K562 (cell line): ENCODE data around the gene ARF1. TPM values are rescaled to one million over a fixed set of nuclear protein-coding genes. Genes with fewer than 3 reads are reported as not detected.
A peak's percentile ranks its signal among the peaks of the same experiment; 100 is the strongest.

Source experiments
- ARID1B ChIP-seq: fragments of 450-650 bp; IDR thresholded peaks from 2 replicates; pipeline ENCODE4 v1.6.1; 2016; ENCODE audit warnings: antibody characterized with exemption, mild to moderate bottlenecking, inconsistent platforms
- E2F6 ChIP-seq, 2 experiments: IDR thresholded peaks; 2 replicates each; pipeline ENCODE4 v1.6.1; 2011; ENCODE audit warnings: borderline replicate concordance in 1 of 2, control low read depth in 1 of 2, low read depth in 1 of 2, low read length in 1 of 2, mild to moderate bottlenecking in 1 of 2, mixed read lengths in 1 of 2, moderate library complexity in 1 of 2; ENCODE audit not compliant: insufficient read depth in 1 of 2, insufficient read length in 1 of 2, poor library complexity in 1 of 2, severe bottlenecking in 1 of 2; ENCODE audit errors: extremely low read depth in 1 of 2
- ILK ChIP-seq: fragments of 450-650 bp; IDR thresholded peaks from 2 replicates; pipeline ENCODE4 v1.6.1; 2016; ENCODE audit warnings: missing genetic modification characterization, low read depth, mild to moderate bottlenecking, missing compliant biosample characterization, moderate library complexity, borderline replicate concordance
- ZNF436 ChIP-seq: fragments of 250-450, 450-650 bp; sonication (Bioruptor Pico); formaldehyde crosslinking; IDR thresholded peaks from 2 replicates; pipeline ENCODE4 v1.7.0; 2020; ENCODE audit warnings: mild to moderate bottlenecking
- ZNF655 ChIP-seq: fragments of 250-450 bp; sonication (Bioruptor Pico); IDR thresholded peaks from 2 replicates; pipeline ENCODE4 v1.5.0; 2021
- polyA plus RNA-seq, 8 experiments: library from polyadenylated mRNA; depleted of rRNA in 4 of 8; stranded (reverse) in 5 of 8; unstranded in 3 of 8; fragments of >200 nt; fragmentation: Nextera tagmentation in 2 of 8; fragmentation: Illumina TruSeq in 1 of 8; extraction: Ambion mirVana in 2 of 8; extraction: Trizol in 1 of 8; gene quantifications; 2 replicates each; pipeline versions ENCODE4 v1.2.1 to v1.2.3, GENCODE V29; 2011 to 2014; ENCODE audit warnings: inconsistent platforms in 1 of 8, missing spikeins in 1 of 8
- total RNA-seq, 7 experiments: library from RNA; depleted of rRNA in 6 of 7; stranded (reverse); fragments of >200 nt in 6 of 7; fragmentation: Illumina TruSeq in 2 of 7; extraction: Trizol in 2 of 7; gene quantifications; 2 replicates each; pipeline versions ENCODE4 v1.2.1 to v1.2.3, GENCODE V29; 2011 to 2021; ENCODE audit warnings: low replicate concordance in 1 of 7

Gene ARF1
- total and polyA plus RNA-seq, 9 of the 15 experiments (the other 6 are each of a cell fraction or from before 2014, with no cell fraction given): 69.8 to 593 (median 325) TPM

GRCh38 chr1:228102791-228103620 lies 20.5 kb downstream of the ARF1 start, which contains the start of gene C1orf35 (continued):
- TF ChIP-seq E2F6 (IDR thresholded peaks at IDR 0.05; ENCODE audit: borderline replicate concordance in 1 of 2, extremely low read depth in 1 of 2, insufficient read depth in 1 of 2, insufficient read length in 1 of 2, low read depth in 1 of 2, low read length in 1 of 2, poor library complexity in 1 of 2, severe bottlenecking in 1 of 2): peak; percentile 98 to 99
- TF ChIP-seq ILK (tag): no peak
- no peak for TF ChIP-seq ZNF436
- TF ChIP-seq ZNF655: no peak
- TF ChIP-seq ARID1B: no peak
- TF ChIP-seq, all 486 proteins: peak for 167
